Fibroblast of mammary gland (primary cell): Measurements from ENCODE around the gene CD9.
A peak's percentile ranks its signal among the peaks of the same experiment; 100 is the strongest.

Experiments used
- DNase-seq: peaks from one replicate; pipeline ENCODE4 v3.0.0-alpha.2; 2010; ENCODE audit warnings: low read depth
- H3K4me3 ChIP-seq: 2 replicates; pipeline ENCODE4 v1.5.1; 2011; ENCODE audit warnings: low read depth, mild to moderate bottlenecking, low read length, moderate library complexity; ENCODE audit not compliant: control insufficient read depth
- CTCF ChIP-seq: conservative IDR thresholded peaks from 2 replicates; pipeline ENCODE4 v1.5.1; 2011; ENCODE audit warnings: low read depth, low read length, inconsistent platforms; ENCODE audit not compliant: control insufficient read depth, insufficient read depth

The CD9 gene

DNA sequence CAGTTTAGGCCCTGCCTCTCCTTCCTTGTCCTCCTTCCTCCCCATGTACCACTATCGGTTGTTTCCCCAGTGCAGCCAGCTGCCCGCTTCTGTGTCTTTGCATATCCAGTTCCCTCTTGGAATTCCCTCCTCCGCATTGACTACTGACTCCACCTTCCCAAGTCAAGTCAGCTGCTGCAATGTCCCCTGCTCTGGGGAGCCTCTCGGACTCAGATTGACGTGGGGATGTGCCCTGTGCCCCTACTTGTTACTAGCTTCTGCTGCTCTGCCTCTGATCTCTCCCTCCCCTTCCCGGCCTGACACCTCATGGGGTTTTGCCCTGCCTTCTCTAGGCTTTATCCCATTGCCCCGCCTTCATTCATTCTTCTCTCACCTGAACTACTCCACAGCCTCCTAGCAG, 2.1 kb upstream of the CD9 start:
- DNase-seq, result no peak
- no peak overlapping the region for H3K4me3 ChIP-seq
- TF ChIP-seq CTCF, result no peak

DNA sequence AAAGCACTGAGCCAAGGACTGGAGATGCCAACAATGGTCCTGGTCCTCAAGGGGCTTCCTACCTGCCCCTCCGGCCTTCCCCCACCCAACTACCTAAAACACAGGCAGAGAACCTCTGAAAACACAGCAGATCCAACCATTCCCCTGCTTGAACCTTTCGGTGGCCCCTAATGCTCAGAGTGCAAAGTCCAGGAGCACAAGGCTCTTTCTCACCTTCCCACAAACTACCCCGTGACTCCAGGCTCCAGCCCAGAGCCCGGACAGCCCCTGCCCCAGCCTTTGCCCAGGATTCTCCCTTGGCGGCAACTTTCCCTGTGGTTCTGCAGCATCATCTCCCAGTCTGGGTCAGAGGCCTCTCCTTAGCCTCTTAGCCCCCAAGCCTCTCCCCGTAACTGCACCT, 1.6 kb upstream of the CD9 start:
- no peak overlapping the region for H3K4me3 ChIP-seq
- no peak for TF ChIP-seq CTCF
- DNase-seq, result no peak

- no peak for DNase-seq
- H3K4me3 ChIP-seq, result no peak overlapping the region
- TF ChIP-seq CTCF, result no peak
Observed at GRCh38 chr12:6198985-6199530, 1.1 kb upstream of the CD9 start.

GRCh38 chr12:6199531-6200255, 507 bp upstream of the CD9 start:
- TF ChIP-seq CTCF, result no peak
- peak overlapping the region; percentile 37 for H3K4me3 ChIP-seq
- DNase-seq, result peak; percentile 23

DNA sequence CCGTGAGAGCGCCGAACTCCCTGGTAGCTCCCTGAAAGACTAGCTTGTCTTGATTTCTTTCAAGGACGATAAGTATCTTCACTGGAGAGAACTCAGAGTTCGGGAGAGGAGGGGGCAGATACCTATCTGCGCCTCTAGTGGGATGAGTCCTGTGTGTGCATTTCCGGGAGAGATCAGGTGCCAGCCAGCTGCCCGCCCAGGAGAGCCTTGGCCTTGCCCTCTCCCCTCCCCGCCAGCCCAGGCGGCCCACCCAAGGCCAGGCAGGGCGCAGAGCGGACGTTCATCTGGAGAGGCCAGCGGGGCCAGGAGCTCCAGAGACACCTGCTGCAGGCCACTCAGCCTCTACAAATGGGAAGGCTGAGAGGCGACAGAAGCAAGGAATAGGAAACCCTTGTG, 1.0 kb downstream of the CD9 start:
- no peak for DNase-seq
- peak overlapping the region; percentile 62 for H3K4me3 ChIP-seq
- TF ChIP-seq CTCF, result no peak

GRCh38 chr12:6201826-6202225, 1.6 kb downstream of the CD9 start:
- H3K4me3 ChIP-seq, result no peak overlapping the region
- DNase-seq, result peak; percentile 45
- TF ChIP-seq CTCF, result no peak

- H3K4me3 ChIP-seq, result no peak overlapping the region
- no peak for DNase-seq
- TF ChIP-seq CTCF, result no peak
Observed at GRCh38 chr12:6202304-6202703, 2.1 kb downstream of the CD9 start.
